ENCODE results near the gene ORAI3. TPM values are rescaled to one million over a fixed set of nuclear protein-coding genes. Genes with fewer than 3 reads are reported as not detected.
A peak's percentile ranks its signal among the peaks of the same experiment; 100 is the strongest.

Gene ORAI3
- total and polyA plus RNA-seq, 2 donors (not counting 1 experiment from before 2014, with no cell fraction given), result 41.1 to 74.1 TPM

GRCh38 chr16:30923554-30924075 is 25.3 kb upstream of the ORAI3 start, which contains the start of gene FBXL19:
TSS of gene FBXL19 (plus strand) at chr16:30923572. CDS start at chr16:30925755, 2,183 bp downstream.
- H3K27me3 ChIP-seq (ENCODE audit: control insufficient read depth, insufficient read depth, low read length), result no peaks in the 10 kb centered on the region
- peak within 1 kb of the TSS; percentile 79 to 100 (median 94) for H3K4me3 ChIP-seq (replicated peaks in 1 of 4; ENCODE audit: control extremely low read depth in 1 of 4, insufficient read depth in 1 of 4, low read depth in 3 of 4, low read length in 4 of 4)
- DNase-seq (ENCODE audit: low read depth in 2 of 2), result no peak
- H3K79me2 ChIP-seq (ENCODE audit: control insufficient read depth, insufficient read depth, low read length), result no peaks in the 10 kb centered on the region
- H3K4me2 ChIP-seq (ENCODE audit: extremely low read depth, insufficient read depth, low read length), result peak within 1 kb of the TSS; percentile 96
- peaks cover 2% of the 10 kb centered on the region for H3K36me3 ChIP-seq (ENCODE audit: control insufficient read depth, insufficient read depth, low read length)
- no peaks in the 10 kb centered on the region for H4K20me1 ChIP-seq (ENCODE audit: control insufficient read depth, extremely low read depth, insufficient read depth, low read length)
- peak within 1 kb of the TSS; percentile 83 for H3K9ac ChIP-seq (ENCODE audit: insufficient read depth, low read length)
- H3K27ac ChIP-seq (ENCODE audit: insufficient read depth, low read length), result peak within 1 kb of the TSS; percentile 98
- peak within 1 kb of the TSS; percentile 100 for H2AFZ ChIP-seq (ENCODE audit: low read length)
- TF ChIP-seq, protein P1, sequence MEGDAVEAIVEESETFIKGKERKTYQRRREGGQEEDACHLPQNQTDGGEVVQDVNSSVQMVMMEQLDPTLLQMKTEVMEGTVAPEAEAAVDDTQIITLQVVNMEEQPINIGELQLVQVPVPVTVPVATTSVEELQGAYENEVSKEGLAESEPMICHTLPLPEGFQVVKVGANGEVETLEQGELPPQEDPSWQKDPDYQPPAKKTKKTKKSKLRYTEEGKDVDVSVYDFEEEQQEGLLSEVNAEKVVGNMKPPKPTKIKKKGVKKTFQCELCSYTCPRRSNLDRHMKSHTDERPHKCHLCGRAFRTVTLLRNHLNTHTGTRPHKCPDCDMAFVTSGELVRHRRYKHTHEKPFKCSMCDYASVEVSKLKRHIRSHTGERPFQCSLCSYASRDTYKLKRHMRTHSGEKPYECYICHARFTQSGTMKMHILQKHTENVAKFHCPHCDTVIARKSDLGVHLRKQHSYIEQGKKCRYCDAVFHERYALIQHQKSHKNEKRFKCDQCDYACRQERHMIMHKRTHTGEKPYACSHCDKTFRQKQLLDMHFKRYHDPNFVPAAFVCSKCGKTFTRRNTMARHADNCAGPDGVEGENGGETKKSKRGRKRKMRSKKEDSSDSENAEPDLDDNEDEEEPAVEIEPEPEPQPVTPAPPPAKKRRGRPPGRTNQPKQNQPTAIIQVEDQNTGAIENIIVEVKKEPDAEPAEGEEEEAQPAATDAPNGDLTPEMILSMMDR (conservative IDR thresholded peaks at IDR 0.05 in 1 of 2, IDR thresholded peaks at IDR 0.05 in 1 of 2; ENCODE audit: low read depth in 1 of 2, low read length in 2 of 2), result no peak
- no peak for TF ChIP-seq EZH2 (IDR thresholded peaks at IDR 0.05; ENCODE audit: low read length, missing control alignments)
- no peaks in the 10 kb centered on the region for H3K9me3 ChIP-seq (ENCODE audit: control insufficient read depth, insufficient read depth, low read depth, low read length)
- no peaks in the 10 kb centered on the region for H3K4me1 ChIP-seq (ENCODE audit: control insufficient read depth, extremely low read depth, insufficient read depth, low read length)

- TF ChIP-seq, protein P1 (conservative IDR thresholded peaks at IDR 0.05 in 1 of 2, IDR thresholded peaks at IDR 0.05 in 1 of 2; ENCODE audit: low read depth in 1 of 2, low read length in 2 of 2), result no peak
- H3K27me3 ChIP-seq (ENCODE audit: control insufficient read depth, insufficient read depth, low read length), result no peaks in the 10 kb centered on the region
- H2AFZ ChIP-seq (ENCODE audit: low read length), result no peak overlapping the region
Observed at GRCh38 chr16:30924076-30924912, 24.6 kb upstream of the ORAI3 start.

GRCh38 chr16:30924913-30925631 is 23.8 kb upstream of the ORAI3 start:
- no peak overlapping the region for H2AFZ ChIP-seq (ENCODE audit: low read length)
- no peaks in the 10 kb centered on the region for H4K20me1 ChIP-seq (ENCODE audit: control insufficient read depth, extremely low read depth, insufficient read depth, low read length)
- H3K27me3 ChIP-seq (ENCODE audit: control insufficient read depth, insufficient read depth, low read length), result no peaks in the 10 kb centered on the region
- no peak for DNase-seq (ENCODE audit: low read depth in 2 of 2)
- peak overlapping the region; percentile 96 for H3K4me2 ChIP-seq (ENCODE audit: extremely low read depth, insufficient read depth, low read length)
- H3K4me1 ChIP-seq (ENCODE audit: control insufficient read depth, extremely low read depth, insufficient read depth, low read length), result no peaks in the 10 kb centered on the region
- peaks cover 4% of the 10 kb centered on the region for H3K36me3 ChIP-seq (ENCODE audit: control insufficient read depth, insufficient read depth, low read length)
- H3K79me2 ChIP-seq (ENCODE audit: control insufficient read depth, insufficient read depth, low read length), result no peaks in the 10 kb centered on the region
- no peaks in the 10 kb centered on the region for H3K9me3 ChIP-seq (ENCODE audit: control insufficient read depth, insufficient read depth, low read depth, low read length)
- no peak overlapping the region for H3K9ac ChIP-seq (ENCODE audit: insufficient read depth, low read length)
- TF ChIP-seq, protein P1 (conservative IDR thresholded peaks at IDR 0.05 in 1 of 2, IDR thresholded peaks at IDR 0.05 in 1 of 2; ENCODE audit: low read depth in 1 of 2, low read length in 2 of 2), result no peak
- TF ChIP-seq EZH2 (IDR thresholded peaks at IDR 0.05; ENCODE audit: low read length, missing control alignments), result no peak
- peak overlapping the region; percentile 61 to 69 (median 62) for H3K4me3 ChIP-seq (replicated peaks in 1 of 4; ENCODE audit: control extremely low read depth in 1 of 4, insufficient read depth in 1 of 4, low read depth in 3 of 4, low read length in 4 of 4)
- H3K27ac ChIP-seq (ENCODE audit: insufficient read depth, low read length), result no peak overlapping the region

More at GRCh38 chr16:30924076-30924912, 24.6 kb upstream of the ORAI3 start:
- DNase-seq (ENCODE audit: low read depth in 2 of 2), result no peak
- Histone ChIP-seq H3K4me3 (replicated peaks in 1 of 4; ENCODE audit: control extremely low read depth in 1 of 4, insufficient read depth in 1 of 4, low read depth in 3 of 4, low read length in 4 of 4) (peak overlapping the region; percentile 61 to 69 (median 62)), H4K20me1 (ENCODE audit: control insufficient read depth, extremely low read depth, insufficient read depth, low read length) (no peaks in the 10 kb centered on the region), H3K9ac (ENCODE audit: insufficient read depth, low read length) (peak overlapping the region; percentile 50), H3K9me3 (ENCODE audit: control insufficient read depth, insufficient read depth, low read depth, low read length) (no peaks in the 10 kb centered on the region), H3K79me2 (ENCODE audit: control insufficient read depth, insufficient read depth, low read length) (no peaks in the 10 kb centered on the region), H3K36me3 (ENCODE audit: control insufficient read depth, insufficient read depth, low read length) (peaks cover 3% of the 10 kb centered on the region), H3K4me2 (ENCODE audit: extremely low read depth, insufficient read depth, low read length) (peak overlapping the region; percentile 96), H3K27ac (ENCODE audit: insufficient read depth, low read length) (no peak overlapping the region), H3K4me1 (ENCODE audit: control insufficient read depth, extremely low read depth, insufficient read depth, low read length) (no peaks in the 10 kb centered on the region)

All from fibroblast of lung (primary cell).